Measurements from ENCODE around the gene MINDY3.
A peak's percentile ranks its signal among the peaks of the same experiment; 100 is the strongest.

The MINDY3 gene

GRCh38 chr10:15859906-15860691, at the start of gene MINDY3:
Gene MINDY3, minus strand, starts transcription at chr10:15860507. Its CDS starts 208 bp downstream, at chr10:15860299.
- in situ Hi-C loops (cut with HindIII; ENCODE audit: low sequenced_read_pairs): no loop called here
- peak; percentile 83 for DNase-seq (ENCODE audit: low read depth, low spot score)
- TF ChIP-seq CTCF (IDR thresholded peaks at IDR 0.05; ENCODE audit: low read depth, low read length): no peak
- peak within 1 kb of the TSS; percentile 76 for H3K4me3 ChIP-seq (ENCODE audit: low read depth, low read length)

GRCh38 chr10:15901889-15902288, 41.6 kb upstream of the MINDY3 start:
- no peak for DNase-seq (ENCODE audit: low read depth, low spot score)
- in situ Hi-C loops (cut with HindIII; ENCODE audit: low sequenced_read_pairs): no loop called here
- no peak for TF ChIP-seq CTCF (IDR thresholded peaks at IDR 0.05; ENCODE audit: low read depth, low read length)
- H3K4me3 ChIP-seq (ENCODE audit: low read depth, low read length): no peak overlapping the region

- peak; percentile 27 for TF ChIP-seq CTCF (IDR thresholded peaks at IDR 0.05; ENCODE audit: low read depth, low read length)
- DNase-seq (ENCODE audit: low read depth, low spot score): peak; percentile 5
- no peak overlapping the region for H3K4me3 ChIP-seq (ENCODE audit: low read depth, low read length)
- in situ Hi-C loops (cut with HindIII; ENCODE audit: low sequenced_read_pairs): no loop called here
Measured at GRCh38 chr10:15898046-15898445, 37.7 kb upstream of the MINDY3 start.

- DNase-seq (ENCODE audit: low read depth, low spot score): peak; percentile 37
- no peak overlapping the region for H3K4me3 ChIP-seq (ENCODE audit: low read depth, low read length)
- TF ChIP-seq CTCF (IDR thresholded peaks at IDR 0.05; ENCODE audit: low read depth, low read length): no peak
- in situ Hi-C loops (cut with HindIII; ENCODE audit: low sequenced_read_pairs): no loop called here
Measured at GRCh38 chr10:15897287-15897686, 37.0 kb upstream of the MINDY3 start.

GRCh38 chr10:15896654-15897053, 36.3 kb upstream of the MINDY3 start:
- no peak for DNase-seq (ENCODE audit: low read depth, low spot score)
- in situ Hi-C loops (cut with HindIII; ENCODE audit: low sequenced_read_pairs): no loop called here
- H3K4me3 ChIP-seq (ENCODE audit: low read depth, low read length): no peak overlapping the region
- TF ChIP-seq CTCF (IDR thresholded peaks at IDR 0.05; ENCODE audit: low read depth, low read length): no peak

GRCh38 chr10:15884447-15884846, 24.1 kb upstream of the MINDY3 start:
- TF ChIP-seq CTCF (IDR thresholded peaks at IDR 0.05; ENCODE audit: low read depth, low read length): no peak
- no peak overlapping the region for H3K4me3 ChIP-seq (ENCODE audit: low read depth, low read length)
- no peak for DNase-seq (ENCODE audit: low read depth, low spot score)
- in situ Hi-C loops (cut with HindIII; ENCODE audit: low sequenced_read_pairs): no loop called here
